ENCODE measurements around the gene OR5B21.
A peak's percentile ranks its signal among the peaks of the same experiment; 100 is the strongest.

OR5B21 gene

DNA sequence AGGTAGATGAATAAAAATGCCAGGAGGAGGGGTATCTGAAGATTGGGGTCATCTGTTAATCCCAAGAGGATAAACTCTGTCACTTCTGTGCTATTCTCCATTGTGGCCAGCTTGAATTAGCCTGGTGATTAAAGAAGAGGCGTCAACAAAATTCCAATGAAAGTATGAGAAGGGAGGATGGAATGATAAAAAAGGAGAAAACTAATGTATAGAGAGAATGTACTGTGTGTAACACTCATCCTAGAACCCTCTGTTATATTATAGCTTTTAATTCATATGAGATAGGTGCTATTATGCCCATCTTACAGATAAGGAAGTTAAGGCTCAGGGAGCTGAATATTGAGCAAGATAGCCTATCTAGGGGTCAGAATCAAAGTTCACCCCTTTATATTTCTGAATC, at the start of gene OR5B21:
Gene OR5B21 (minus strand): TSS at position 101 of the 400 bp plus-strand sequence. CDS start 0 bp downstream, at position 101.
- no peak for DNase-seq (ENCODE audit: low spot score in 2 of 2)
- no peaks in the 10 kb centered on the region for H3K36me3 ChIP-seq (replicated peaks)
- no peak within 1 kb of the TSS for H3K4me3 ChIP-seq
- H3K4me1 ChIP-seq = no peaks in the 10 kb centered on the region; the same call in 1 of the 2 replicates
- no peaks in the 10 kb centered on the region for H3K27me3 ChIP-seq (ENCODE audit: low read depth)
- in situ Hi-C loops (cut with MboI; ENCODE audit: low sequenced_read_pairs) = loop anchor here (25.0 kb wide), 3 partner anchors 671 to 1146 kb away; partner anchors contain the start of gene RTN4RL2
- no peaks in the 10 kb centered on the region for H3K9me3 ChIP-seq

GRCh38 chr11:58549644-58550043, 41.7 kb upstream of the OR5B21 start:
- Histone ChIP-seq H3K27me3 (ENCODE audit: low read depth) (no peaks in the 10 kb centered on the region), H3K4me3 (no peak overlapping the region), H3K9me3 (no peaks in the 10 kb centered on the region), H3K4me1 (no peaks in the 10 kb centered on the region), H3K36me3 (replicated peaks) (no peaks in the 10 kb centered on the region)
- in situ Hi-C loops (cut with MboI; ENCODE audit: low sequenced_read_pairs) = no loop called here
- no peak for DNase-seq (ENCODE audit: low spot score in 2 of 2)

- H3K4me1 ChIP-seq = no peaks in the 10 kb centered on the region
- no peaks in the 10 kb centered on the region for H3K36me3 ChIP-seq (replicated peaks)
- no peak for DNase-seq (ENCODE audit: low spot score in 2 of 2)
- H3K27me3 ChIP-seq (ENCODE audit: low read depth) = no peaks in the 10 kb centered on the region
- in situ Hi-C loops (cut with MboI; ENCODE audit: low sequenced_read_pairs) = no loop called here
- H3K9me3 ChIP-seq = no peaks in the 10 kb centered on the region
- H3K4me3 ChIP-seq = no peak overlapping the region
Observed at GRCh38 chr11:58546841-58547240, 38.9 kb upstream of the OR5B21 start.

GRCh38 chr11:58531865-58532341, 24.0 kb upstream of the OR5B21 start:
- Histone ChIP-seq H3K4me1 (no peaks in the 10 kb centered on the region), H3K36me3 (replicated peaks) (no peaks in the 10 kb centered on the region), H3K9me3 (no peaks in the 10 kb centered on the region), H3K27me3 (ENCODE audit: low read depth) (no peaks in the 10 kb centered on the region), H3K4me3 (no peak overlapping the region)
- in situ Hi-C loops (cut with MboI; ENCODE audit: low sequenced_read_pairs) = no loop called here
- no peak for DNase-seq (ENCODE audit: low spot score in 2 of 2)

DNA sequence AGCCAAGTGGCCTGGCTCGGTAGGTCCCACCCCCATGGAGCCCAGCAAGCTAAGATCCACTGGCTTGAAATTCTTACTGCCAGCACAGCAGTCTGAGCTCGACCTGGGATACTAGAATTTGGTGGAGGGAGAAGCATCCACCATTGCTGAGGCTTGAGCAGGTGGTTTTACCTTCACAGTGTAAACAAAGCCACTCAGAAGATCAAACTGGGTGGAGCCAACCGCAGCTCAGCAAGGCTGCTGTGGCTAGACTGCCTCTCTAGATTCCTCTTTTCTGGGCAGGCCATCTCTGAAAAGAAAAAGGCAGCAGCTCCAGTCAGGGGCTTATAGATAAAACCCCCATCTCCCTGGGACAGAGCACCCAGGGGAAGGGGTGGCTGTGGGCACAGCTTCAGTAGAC, 22.3 kb upstream of the OR5B21 start:
- Histone ChIP-seq H3K4me3 (no peak overlapping the region), H3K4me1 (no peaks in the 10 kb centered on the region), H3K36me3 (replicated peaks) (no peaks in the 10 kb centered on the region), H3K9me3 (no peaks in the 10 kb centered on the region), H3K27me3 (ENCODE audit: low read depth) (no peaks in the 10 kb centered on the region)
- in situ Hi-C loops (cut with MboI; ENCODE audit: low sequenced_read_pairs) = no loop called here
- no peak for DNase-seq (ENCODE audit: low spot score in 2 of 2)

DNA sequence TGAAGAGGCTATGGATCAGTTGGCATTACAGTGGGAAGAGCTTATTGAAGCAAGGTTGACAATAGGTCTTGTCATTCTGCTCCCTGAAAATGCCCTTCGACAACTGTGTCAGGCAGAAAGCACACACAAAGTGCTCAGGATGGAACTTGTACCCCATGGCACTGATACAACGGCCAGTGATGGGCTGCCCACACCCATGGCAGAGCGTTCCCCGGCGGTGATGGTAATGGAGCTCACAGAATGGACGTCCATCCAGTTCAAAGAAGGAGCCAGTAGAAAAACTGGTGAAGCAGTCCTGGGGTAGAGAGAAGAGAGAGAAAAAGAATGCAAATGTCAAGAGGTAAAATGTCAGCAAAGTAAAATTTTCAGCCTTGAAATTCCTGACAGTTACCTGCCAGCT, 19.5 kb upstream of the OR5B21 start:
- Histone ChIP-seq H3K36me3 (replicated peaks) (no peaks in the 10 kb centered on the region), H3K4me1 (0 out of 2 replicates have a peak, but pooled peaks cover 2% of the 10 kb centered on the region), H3K9me3 (no peaks in the 10 kb centered on the region), H3K27me3 (ENCODE audit: low read depth) (no peaks in the 10 kb centered on the region), H3K4me3 (no peak overlapping the region)
- DNase-seq (ENCODE audit: low spot score in 2 of 2) = no peak
- in situ Hi-C loops (cut with MboI; ENCODE audit: low sequenced_read_pairs) = no loop called here

GRCh38 chr11:58526721-58527120, 18.8 kb upstream of the OR5B21 start:
- no peak for DNase-seq (ENCODE audit: low spot score in 2 of 2)
- Histone ChIP-seq H3K4me3 (no peak overlapping the region), H3K27me3 (ENCODE audit: low read depth) (no peaks in the 10 kb centered on the region), H3K36me3 (replicated peaks) (no peaks in the 10 kb centered on the region), H3K4me1 (0 out of 2 replicates have a peak, but pooled peaks cover 2% of the 10 kb centered on the region), H3K9me3 (no peaks in the 10 kb centered on the region)
- in situ Hi-C loops (cut with MboI; ENCODE audit: low sequenced_read_pairs) = no loop called here

GRCh38 chr11:58525037-58525614, 17.2 kb upstream of the OR5B21 start:
- 0 out of 2 replicates have a peak, but pooled peaks cover 2% of the 10 kb centered on the region for H3K4me1 ChIP-seq
- H3K27me3 ChIP-seq (ENCODE audit: low read depth) = 0 out of 2 replicates have a peak, but pooled peaks cover 3% of the 10 kb centered on the region
- H3K36me3 ChIP-seq (replicated peaks) = no peaks in the 10 kb centered on the region
- in situ Hi-C loops (cut with MboI; ENCODE audit: low sequenced_read_pairs) = no loop called here
- DNase-seq (ENCODE audit: low spot score in 2 of 2) = no peak
- H3K9me3 ChIP-seq = no peaks in the 10 kb centered on the region
- H3K4me3 ChIP-seq = no peak overlapping the region

DNA sequence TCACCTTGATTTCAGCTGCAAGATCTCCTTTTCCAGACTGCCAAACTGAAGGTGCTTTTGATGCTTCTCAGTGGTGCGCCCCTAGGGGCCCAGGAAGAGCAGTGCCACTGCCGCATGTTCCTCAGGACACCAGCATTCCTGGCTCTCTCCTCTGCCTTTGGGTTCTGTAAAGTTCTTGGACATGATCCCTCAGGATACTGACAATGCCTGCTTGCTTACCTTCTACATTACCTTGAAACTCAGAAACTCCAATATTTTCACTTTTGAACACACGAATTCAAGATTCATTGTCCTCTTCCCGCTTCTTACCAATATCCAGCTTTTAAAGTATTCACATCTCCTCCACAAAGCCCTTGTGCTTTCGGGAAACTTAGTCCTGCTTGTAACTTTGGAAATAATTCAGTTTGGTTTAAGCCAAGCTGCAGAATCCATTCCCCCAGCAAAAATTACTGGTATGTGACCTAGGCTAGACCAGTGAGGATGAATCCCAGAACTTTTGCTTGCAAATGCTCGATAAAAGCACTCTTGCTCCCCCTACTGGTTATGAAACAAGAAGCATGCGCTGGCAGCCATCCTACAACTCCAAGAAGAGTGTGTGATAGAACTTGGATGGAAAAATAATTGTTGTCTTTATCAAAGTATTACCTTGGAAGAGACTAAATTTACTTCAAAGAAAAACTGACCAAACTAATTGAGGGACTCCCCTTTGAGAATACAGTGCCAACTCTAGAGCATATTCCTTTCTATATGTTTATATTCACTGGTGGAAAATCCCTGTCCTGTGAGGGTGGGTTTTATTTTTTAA, 16.5 kb upstream of the OR5B21 start:
- Histone ChIP-seq H3K27me3 (ENCODE audit: low read depth) (0 out of 2 replicates have a peak, but pooled peaks cover 3% of the 10 kb centered on the region), H3K4me3 (no peak overlapping the region), H3K4me1 (0 out of 2 replicates have a peak, but pooled peaks cover 2% of the 10 kb centered on the region), H3K36me3 (replicated peaks) (no peaks in the 10 kb centered on the region), H3K9me3 (no peaks in the 10 kb centered on the region)
- DNase-seq (ENCODE audit: low spot score in 2 of 2) = peak; percentile 54 to 74
- in situ Hi-C loops (cut with MboI; ENCODE audit: low sequenced_read_pairs) = loop anchor here (25.0 kb wide), 3 partner anchors 687 to 1162 kb away; partner anchors contain the start of gene RTN4RL2

DNA sequence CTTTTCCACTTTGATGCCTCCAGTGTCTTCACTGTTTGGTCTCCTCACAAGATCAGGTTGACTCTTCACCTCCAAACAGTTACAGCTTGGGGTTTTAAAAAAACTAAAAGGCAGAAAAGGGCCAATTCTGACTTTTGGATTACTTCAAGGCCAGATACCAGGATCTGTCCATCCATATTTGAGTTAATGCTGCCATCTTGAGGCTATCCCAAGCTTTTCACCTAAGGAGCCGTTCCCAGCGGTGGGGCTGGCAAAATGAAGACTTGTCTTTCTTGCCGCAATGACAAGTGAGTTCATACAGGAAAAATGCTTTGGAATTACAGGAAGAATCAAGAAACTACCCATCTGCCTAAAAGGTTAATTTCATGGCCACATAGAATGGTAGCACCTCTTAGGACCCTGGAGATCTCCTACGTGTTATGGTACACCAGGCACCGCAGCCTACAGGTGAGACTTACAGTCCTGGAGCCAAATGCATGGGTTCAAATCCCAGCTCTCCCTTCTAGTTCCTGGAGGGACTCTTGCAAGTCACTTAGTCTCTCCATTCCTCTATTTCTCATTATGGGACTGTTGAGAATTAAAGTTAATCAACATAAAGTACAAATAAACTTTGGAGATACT, 6.0 kb upstream of the OR5B21 start:
- Histone ChIP-seq H3K4me3 (no peak overlapping the region), H3K9me3 (no peaks in the 10 kb centered on the region), H3K27me3 (ENCODE audit: low read depth) (peaks cover 2% of the 10 kb centered on the region; the same call in 1 of the 2 replicates), H3K36me3 (replicated peaks) (no peaks in the 10 kb centered on the region), H3K4me1 (no peaks in the 10 kb centered on the region; the same call in 1 of the 2 replicates)
- in situ Hi-C loops (cut with MboI; ENCODE audit: low sequenced_read_pairs) = loop anchor here (25.0 kb wide), 3 partner anchors 677 to 1152 kb away; partner anchors contain the start of gene RTN4RL2
- peak; percentile 60 to 62 for DNase-seq (ENCODE audit: low spot score in 2 of 2)

GRCh38 chr11:58511636-58512035, 3.7 kb upstream of the OR5B21 start:
- H3K27me3 ChIP-seq (ENCODE audit: low read depth) = no peaks in the 10 kb centered on the region
- no peaks in the 10 kb centered on the region for H3K9me3 ChIP-seq
- H3K36me3 ChIP-seq (replicated peaks) = no peaks in the 10 kb centered on the region
- in situ Hi-C loops (cut with MboI; ENCODE audit: low sequenced_read_pairs) = loop anchor here (25.0 kb wide), 3 partner anchors 674 to 1149 kb away; partner anchors contain the start of gene RTN4RL2
- DNase-seq (ENCODE audit: low spot score in 2 of 2) = no peak
- no peak overlapping the region for H3K4me3 ChIP-seq
- no peaks in the 10 kb centered on the region; the same call in 1 of the 2 replicates for H3K4me1 ChIP-seq

DNA sequence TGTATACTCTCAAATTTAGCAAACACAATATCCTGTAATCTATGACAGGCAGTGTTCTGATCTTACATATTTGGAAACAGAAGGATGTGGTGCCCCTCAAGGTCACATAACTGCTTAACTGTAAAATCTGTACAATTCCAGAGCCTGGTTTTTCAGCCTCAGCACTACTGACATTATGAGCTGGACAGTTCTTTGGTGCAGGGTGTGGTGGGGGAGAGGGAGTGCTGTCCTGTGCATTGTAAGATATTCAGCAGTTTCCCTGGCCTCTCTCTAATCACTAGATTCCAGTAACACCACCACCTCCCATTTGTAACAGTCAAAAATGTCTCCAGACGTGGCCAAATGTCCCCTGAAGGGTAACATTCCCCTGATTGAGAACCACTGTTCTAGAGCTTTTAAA, 1.8 kb upstream of the OR5B21 start:
- in situ Hi-C loops (cut with MboI; ENCODE audit: low sequenced_read_pairs) = loop anchor here (25.0 kb wide), 3 partner anchors 672 to 1147 kb away; partner anchors contain the start of gene RTN4RL2
- Histone ChIP-seq H3K27me3 (ENCODE audit: low read depth) (no peaks in the 10 kb centered on the region), H3K9me3 (no peaks in the 10 kb centered on the region), H3K36me3 (replicated peaks) (no peaks in the 10 kb centered on the region), H3K4me1 (no peaks in the 10 kb centered on the region; the same call in 1 of the 2 replicates), H3K4me3 (no peak overlapping the region)
- DNase-seq (ENCODE audit: low spot score in 2 of 2) = no peak

- Histone ChIP-seq H3K4me1 (no peaks in the 10 kb centered on the region; the same call in 1 of the 2 replicates), H3K9me3 (no peaks in the 10 kb centered on the region), H3K4me3 (no peak overlapping the region), H3K36me3 (replicated peaks) (no peaks in the 10 kb centered on the region), H3K27me3 (ENCODE audit: low read depth) (no peaks in the 10 kb centered on the region)
- in situ Hi-C loops (cut with MboI; ENCODE audit: low sequenced_read_pairs) = loop anchor here (25.0 kb wide), 3 partner anchors 672 to 1147 kb away; partner anchors contain the start of gene RTN4RL2
- DNase-seq (ENCODE audit: low spot score in 2 of 2) = no peak
Observed at GRCh38 chr11:58508814-58509213, 909 bp upstream of the OR5B21 start.
